Measurements from ENCODE around the gene SMARCB1.

The SMARCB1 gene

GRCh38 chr22:23803001-23803819 is 16.4 kb downstream of the SMARCB1 start:
- DNase-seq (ENCODE audit: low read depth): no peak

DNA sequence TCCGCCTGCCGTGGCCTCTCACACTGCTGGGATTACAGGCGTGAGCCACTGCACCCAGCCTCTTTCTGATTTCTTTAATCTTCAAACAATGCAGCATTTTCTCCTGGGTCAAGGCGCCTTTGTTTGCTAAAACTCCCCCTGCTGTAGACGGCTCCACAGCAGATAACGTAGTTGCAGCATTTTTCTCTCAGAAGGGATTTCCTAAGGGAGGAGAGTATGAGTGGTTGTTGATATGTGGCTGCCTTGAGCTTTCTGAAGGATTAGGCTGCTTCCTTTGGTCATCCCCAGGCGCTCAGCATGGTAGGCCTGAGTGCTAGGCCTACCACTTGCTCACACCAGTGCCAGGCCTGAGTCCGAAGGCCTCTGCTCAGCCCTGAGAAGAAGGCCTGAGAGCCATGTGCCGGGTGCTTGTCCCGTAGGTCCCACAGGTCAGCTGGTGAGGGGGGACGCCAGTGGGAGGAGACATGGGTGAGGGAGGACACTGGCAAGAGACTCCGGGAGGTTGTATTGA is 18.1 kb downstream of the SMARCB1 start:
- DNase-seq (ENCODE audit: low read depth): no peak

DNA sequence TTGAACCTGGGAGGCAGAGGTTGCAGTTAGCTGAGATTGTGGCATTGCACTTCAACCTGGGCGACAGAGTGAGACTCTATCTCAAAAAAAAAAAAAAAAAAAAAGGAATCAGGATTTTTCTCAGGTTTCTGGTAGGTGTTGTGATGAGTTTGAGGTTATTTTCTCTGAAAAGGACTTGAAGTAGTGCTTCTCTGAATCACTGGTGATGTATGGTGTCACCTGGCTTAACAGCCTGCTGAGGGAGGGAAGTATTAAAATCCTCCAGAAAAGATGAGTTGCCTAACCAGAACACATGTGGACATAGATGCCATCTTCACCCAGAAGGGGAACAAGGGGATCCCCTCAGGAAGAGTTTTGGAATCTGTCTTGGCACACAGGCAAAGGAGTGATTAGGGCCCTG is 20.1 kb downstream of the SMARCB1 start:
- no peak for DNase-seq (ENCODE audit: low read depth)

- no peak for DNase-seq (ENCODE audit: low read depth)
Observed at GRCh38 chr22:23812378-23812777, 25.6 kb downstream of the SMARCB1 start.

- DNase-seq (ENCODE audit: low read depth): no peak
Observed at GRCh38 chr22:23815541-23816155, 28.9 kb downstream of the SMARCB1 start.

DNA sequence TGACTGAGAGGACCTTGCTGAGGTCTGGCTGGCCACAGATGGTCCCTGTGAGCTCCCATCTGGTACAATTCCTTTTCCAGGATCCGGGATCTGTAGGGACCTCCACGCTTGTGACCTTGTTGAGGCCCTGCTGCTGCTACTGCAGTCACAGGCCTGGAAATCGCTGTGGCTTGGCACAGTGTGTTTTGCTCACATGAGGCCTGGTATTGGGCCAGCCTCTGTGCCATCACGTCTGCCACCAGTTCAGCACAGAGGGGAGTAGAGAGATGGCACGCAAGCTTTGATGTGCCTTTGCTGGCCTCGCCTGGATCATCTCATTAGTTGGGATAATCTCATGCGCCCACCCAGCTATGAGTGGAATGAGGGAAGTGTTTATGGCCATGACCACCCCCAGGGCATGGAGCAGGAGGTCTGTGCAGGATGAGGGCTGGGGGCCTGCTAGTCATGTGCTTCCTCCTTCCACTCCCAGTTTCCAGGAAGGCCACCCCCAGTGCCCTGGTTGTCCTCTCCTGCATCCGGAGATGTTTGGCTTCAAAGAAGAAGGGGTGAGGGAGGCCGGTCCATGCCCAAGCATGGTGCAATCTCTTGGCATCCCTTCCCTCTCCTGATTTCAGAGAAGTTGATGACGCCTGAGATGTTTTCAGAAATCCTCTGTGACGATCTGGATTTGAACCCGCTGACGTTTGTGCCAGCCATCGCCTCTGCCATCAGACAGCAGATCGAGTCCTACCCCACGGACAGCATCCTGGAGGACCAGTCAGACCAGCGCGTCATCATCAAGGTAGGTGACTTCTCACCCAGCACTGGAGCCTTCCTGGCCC is 29.6 kb downstream of the SMARCB1 start:
- DNase-seq (ENCODE audit: low read depth): no peak

DNA sequence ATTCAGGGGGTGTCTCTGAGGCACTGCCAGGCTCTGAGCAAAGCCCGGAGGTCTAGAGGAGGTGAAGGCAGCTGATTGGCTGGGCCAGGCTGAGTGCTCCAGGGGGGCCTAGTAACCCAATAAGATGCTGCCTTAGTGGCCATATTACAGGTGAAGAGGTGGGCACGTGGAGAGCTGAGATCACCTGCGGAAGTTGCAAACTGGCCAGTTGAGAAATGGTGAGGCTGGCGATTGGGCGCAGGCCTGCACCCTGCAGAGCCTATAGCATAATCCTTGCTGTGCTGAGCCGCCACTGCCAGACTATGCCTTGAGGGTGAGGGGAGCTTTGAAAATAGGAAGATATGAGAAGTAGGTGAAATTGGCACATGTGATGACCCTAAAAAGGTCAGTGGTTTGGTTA is 30.4 kb downstream of the SMARCB1 start:
- no peak for DNase-seq (ENCODE audit: low read depth)

DNA sequence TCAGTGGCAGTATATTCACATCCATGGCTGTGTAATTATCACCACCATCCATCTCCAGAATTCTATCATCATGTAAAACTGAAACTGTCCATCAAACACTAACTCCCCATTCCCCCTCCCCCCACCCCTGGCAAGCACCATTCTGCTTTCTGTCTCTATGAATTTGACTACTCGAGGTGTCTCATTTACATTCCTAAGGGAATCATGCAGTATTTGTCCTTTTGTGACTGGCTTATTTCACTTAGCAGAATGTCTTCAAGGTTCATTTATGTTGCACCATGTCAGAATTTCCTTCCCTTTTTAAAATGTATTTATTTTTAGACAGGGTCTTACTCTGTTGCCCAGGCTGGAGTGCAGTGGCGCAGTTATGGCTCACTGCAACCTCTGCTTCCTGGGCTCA is 31.8 kb downstream of the SMARCB1 start:
- no peak for DNase-seq (ENCODE audit: low read depth)

- DNase-seq (ENCODE audit: low read depth): no peak
Observed at GRCh38 chr22:23820748-23821211, 34.0 kb downstream of the SMARCB1 start.

DNA sequence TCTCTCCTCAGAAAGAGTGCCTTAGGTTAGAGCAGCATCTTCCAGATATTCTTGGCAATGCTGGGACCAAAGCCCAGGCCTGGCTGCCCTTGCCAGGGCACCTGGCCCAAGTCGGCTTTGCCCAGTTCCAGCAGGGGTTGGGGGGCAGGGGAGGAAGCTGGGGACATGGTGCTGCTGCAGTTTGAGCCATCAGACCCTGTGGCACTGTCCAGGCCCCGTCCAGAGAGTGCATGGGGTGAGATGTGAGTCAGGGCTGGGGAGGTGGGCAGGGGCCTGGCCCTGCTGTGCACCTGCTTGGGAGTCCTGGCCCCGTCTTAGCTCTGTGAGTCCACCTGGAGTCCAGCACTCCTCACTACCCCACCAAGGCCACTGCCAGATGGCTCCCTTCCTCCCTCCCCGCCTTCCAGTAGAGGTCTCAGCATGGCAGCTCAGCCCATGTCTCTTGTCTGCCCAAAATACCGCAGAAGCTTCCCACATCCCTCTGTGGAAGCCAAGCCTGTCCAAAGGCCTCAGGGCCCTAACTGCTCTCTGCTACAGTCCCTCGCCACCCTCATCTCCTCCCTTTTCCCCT is 35.4 kb downstream of the SMARCB1 start:
- no peak for DNase-seq (ENCODE audit: low read depth)

- DNase-seq (ENCODE audit: low read depth): no peak
Observed at GRCh38 chr22:23823331-23823791, 36.6 kb downstream of the SMARCB1 start.

GRCh38 chr22:23824476-23825245 is 37.9 kb downstream of the SMARCB1 start:
- DNase-seq (ENCODE audit: low read depth): no peak

DNA sequence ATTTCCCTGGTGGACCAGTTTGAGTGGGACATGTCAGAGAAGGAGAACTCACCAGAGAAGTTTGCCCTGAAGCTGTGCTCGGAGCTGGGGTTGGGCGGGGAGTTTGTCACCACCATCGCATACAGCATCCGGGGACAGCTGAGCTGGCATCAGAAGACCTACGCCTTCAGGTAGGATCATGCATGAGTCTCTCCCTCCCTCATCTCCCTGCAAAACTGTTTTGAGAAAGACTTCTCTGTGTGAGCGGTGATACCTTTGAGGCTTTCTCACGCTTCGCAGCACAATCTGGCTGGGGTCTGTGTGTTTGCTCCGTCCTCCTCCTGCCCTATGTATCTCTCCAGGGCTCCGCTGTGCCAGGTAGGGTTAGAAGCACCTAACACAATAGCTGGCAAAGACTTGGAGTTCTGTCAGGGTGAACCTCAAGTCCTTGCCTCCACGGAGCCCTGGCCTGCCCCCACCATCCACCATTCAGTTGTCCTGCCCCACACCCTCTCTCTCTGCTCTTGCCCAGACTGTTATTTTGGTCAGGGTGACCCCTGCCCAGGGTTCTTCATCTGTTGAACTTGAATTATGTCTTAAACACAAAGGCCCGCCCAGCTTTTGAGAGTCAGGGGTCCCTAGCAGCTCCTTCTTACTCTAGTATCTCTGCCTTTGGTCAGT is 38.6 kb downstream of the SMARCB1 start:
- DNase-seq (ENCODE audit: low read depth): no peak

DNA sequence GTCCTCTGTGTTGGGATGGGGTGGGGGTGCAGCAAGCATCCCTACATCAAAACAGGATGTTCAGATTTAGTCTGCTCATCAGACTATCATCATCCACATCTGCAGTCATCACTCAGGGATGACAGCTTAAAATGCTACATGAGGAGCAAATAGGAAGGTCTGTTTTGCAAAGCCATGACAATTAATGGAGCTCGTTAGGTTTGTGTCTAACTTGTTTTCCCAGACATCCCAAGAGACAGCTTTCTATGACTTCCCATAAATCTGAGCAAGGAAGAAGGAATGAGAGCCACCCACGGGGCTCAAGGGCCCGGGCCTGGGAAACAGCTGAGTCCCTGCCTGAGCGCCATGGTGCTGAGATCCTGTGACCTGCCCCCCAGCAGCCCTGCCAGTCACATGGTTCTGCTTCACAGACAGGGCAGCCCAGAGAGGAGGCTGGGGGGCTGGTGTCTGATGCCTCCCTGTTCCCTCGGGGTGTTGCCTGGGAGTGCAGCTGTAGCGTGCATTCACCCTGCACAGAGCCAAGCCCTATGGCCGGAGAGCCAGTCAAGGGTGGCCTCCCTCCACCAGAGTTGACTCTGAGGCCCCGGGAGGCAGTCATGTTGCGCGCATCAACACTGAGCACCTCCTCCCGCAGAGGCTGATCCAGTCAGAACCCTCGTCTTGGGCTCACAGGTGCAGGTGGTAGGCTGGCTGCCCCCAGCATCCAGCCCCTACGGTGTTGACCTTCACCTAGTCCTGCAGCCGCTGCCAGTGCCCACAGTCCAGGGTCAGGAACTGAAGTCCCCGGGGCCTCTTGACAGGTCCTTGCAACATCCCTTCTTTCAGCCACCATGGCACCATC is 40.0 kb downstream of the SMARCB1 start:
- DNase-seq (ENCODE audit: low read depth): no peak

DNA sequence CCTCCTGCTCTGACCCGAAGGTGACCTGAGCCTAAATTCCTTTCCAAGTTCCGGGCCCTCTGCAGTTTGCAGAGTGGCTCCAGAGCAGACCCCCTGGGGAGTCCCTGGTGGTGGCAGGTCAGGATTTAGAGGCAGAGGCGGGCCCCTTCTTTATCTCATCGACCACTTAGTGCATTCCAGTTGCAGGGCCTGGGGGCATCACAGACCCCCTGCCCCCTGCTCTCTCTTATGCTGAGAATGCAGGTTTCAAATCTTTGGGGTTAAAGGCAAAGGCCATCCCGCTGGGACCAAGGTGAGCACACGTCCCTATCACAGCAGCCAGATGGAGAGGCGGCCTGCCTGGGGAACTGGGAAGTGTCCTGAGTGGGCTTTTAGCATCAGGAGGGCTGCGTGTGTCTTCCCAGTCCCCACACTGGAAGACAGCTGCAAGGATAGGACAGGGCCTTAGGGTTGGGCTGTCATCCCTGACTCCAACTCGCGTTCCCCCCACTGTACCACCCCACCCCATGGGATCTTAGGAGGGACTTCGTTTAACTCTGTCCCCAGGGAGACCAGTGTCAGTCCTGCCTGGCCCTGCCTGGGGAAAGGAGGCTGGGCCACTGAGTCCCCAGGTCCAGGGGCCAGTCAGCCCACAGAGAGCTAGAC is 40.7 kb downstream of the SMARCB1 start:
- DNase-seq (ENCODE audit: low read depth): no peak

- no peak for DNase-seq (ENCODE audit: low read depth)
Observed at GRCh38 chr22:23828800-23829680, 42.3 kb downstream of the SMARCB1 start.

DNA sequence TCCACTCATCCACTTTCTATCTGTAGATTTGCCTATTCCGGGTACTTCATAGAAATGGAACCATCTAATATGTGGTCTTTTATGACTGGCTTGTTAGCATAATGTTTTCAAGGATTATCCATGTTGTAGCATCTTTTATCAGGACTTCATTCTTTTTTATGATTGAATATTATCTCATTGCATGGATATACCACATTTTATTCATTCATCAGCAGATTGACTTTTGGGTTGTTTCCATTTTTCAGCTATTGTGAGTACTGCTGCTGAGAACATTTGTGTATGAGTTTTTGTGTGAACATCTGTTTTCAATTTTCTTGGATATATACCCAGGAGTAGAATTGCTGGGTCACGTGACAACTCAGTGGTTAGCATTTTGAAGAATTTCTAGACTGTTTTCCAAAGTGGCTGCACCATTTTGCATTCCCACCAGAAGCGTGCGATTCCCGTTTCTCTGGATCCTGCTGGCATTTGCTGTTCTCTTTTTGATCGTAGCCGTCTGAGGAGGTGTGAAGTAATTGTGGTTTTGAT is 43.1 kb downstream of the SMARCB1 start:
- DNase-seq (ENCODE audit: low read depth): no peak

- no peak for DNase-seq (ENCODE audit: low read depth)
Observed at GRCh38 chr22:23831261-23831660, 44.5 kb downstream of the SMARCB1 start.

Data from CMK (cell line).